ENCODE measurements around the gene ADRA2C.

ADRA2C gene

GRCh38 chr4:3768842-3769641, 2.9 kb downstream of the ADRA2C start:
- in situ Hi-C loops (cut with HindIII; ENCODE audit: low pct_unique_long_range_greater_than_20kb, low sequenced_read_pairs) = no loop called here

GRCh38 chr4:3769642-3770184, 3.5 kb downstream of the ADRA2C start:
- in situ Hi-C loops (cut with HindIII; ENCODE audit: low pct_unique_long_range_greater_than_20kb, low sequenced_read_pairs) = no loop called here
- DNase-seq (ENCODE audit: low read depth in 1 of 2, low spot score in 1 of 2) = no peak
- TF ChIP-seq JUND (IDR thresholded peaks at IDR 0.05; ENCODE audit: low read depth) = no peak

More at GRCh38 chr4:3768842-3769641, 2.9 kb downstream of the ADRA2C start:
- no peak for DNase-seq (ENCODE audit: low read depth in 1 of 2, low spot score in 1 of 2)
- TF ChIP-seq JUND (IDR thresholded peaks at IDR 0.05; ENCODE audit: low read depth) = no peak

GRCh38 chr4:3770323-3771163, 4.4 kb downstream of the ADRA2C start:
- in situ Hi-C loops (cut with HindIII; ENCODE audit: low pct_unique_long_range_greater_than_20kb, low sequenced_read_pairs) = no loop called here
- no peak for DNase-seq (ENCODE audit: low read depth in 1 of 2, low spot score in 1 of 2)
- no peak for TF ChIP-seq JUND (IDR thresholded peaks at IDR 0.05; ENCODE audit: low read depth)

GRCh38 chr4:3771164-3771809, 5.1 kb downstream of the ADRA2C start:
- DNase-seq (ENCODE audit: low read depth in 1 of 2, low spot score in 1 of 2) = no peak
- TF ChIP-seq JUND (IDR thresholded peaks at IDR 0.05; ENCODE audit: low read depth) = no peak
- in situ Hi-C loops (cut with HindIII; ENCODE audit: low pct_unique_long_range_greater_than_20kb, low sequenced_read_pairs) = no loop called here

- TF ChIP-seq JUND (IDR thresholded peaks at IDR 0.05; ENCODE audit: low read depth) = no peak
- in situ Hi-C loops (cut with HindIII; ENCODE audit: low pct_unique_long_range_greater_than_20kb, low sequenced_read_pairs) = no loop called here
- no peak for DNase-seq (ENCODE audit: low read depth in 1 of 2, low spot score in 1 of 2)
Observed at GRCh38 chr4:3771939-3772495, 5.8 kb downstream of the ADRA2C start.

GRCh38 chr4:3772632-3773031, 6.4 kb downstream of the ADRA2C start:
- in situ Hi-C loops (cut with HindIII; ENCODE audit: low pct_unique_long_range_greater_than_20kb, low sequenced_read_pairs) = no loop called here
- no peak for TF ChIP-seq JUND (IDR thresholded peaks at IDR 0.05; ENCODE audit: low read depth)
- DNase-seq (ENCODE audit: low read depth in 1 of 2, low spot score in 1 of 2) = peak in 1 of 2 experiments; percentile 33

- in situ Hi-C loops (cut with HindIII; ENCODE audit: low pct_unique_long_range_greater_than_20kb, low sequenced_read_pairs) = no loop called here
- DNase-seq (ENCODE audit: low read depth in 1 of 2, low spot score in 1 of 2) = no peak
Observed at GRCh38 chr4:3773552-3774001, 7.4 kb downstream of the ADRA2C start.

GRCh38 chr4:3774253-3774883, 8.2 kb downstream of the ADRA2C start:
- in situ Hi-C loops (cut with HindIII; ENCODE audit: low pct_unique_long_range_greater_than_20kb, low sequenced_read_pairs) = no loop called here
- DNase-seq (ENCODE audit: low read depth in 1 of 2, low spot score in 1 of 2) = no peak
- TF ChIP-seq JUND (IDR thresholded peaks at IDR 0.05; ENCODE audit: low read depth) = no peak

More at GRCh38 chr4:3773552-3774001, 7.4 kb downstream of the ADRA2C start:
- TF ChIP-seq JUND (IDR thresholded peaks at IDR 0.05; ENCODE audit: low read depth) = no peak

GRCh38 chr4:3775005-3775404, 8.8 kb downstream of the ADRA2C start:
- TF ChIP-seq JUND (IDR thresholded peaks at IDR 0.05; ENCODE audit: low read depth) = no peak
- in situ Hi-C loops (cut with HindIII; ENCODE audit: low pct_unique_long_range_greater_than_20kb, low sequenced_read_pairs) = no loop called here
- no peak for DNase-seq (ENCODE audit: low read depth in 1 of 2, low spot score in 1 of 2)

GRCh38 chr4:3775576-3775975, 9.4 kb downstream of the ADRA2C start:
- in situ Hi-C loops (cut with HindIII; ENCODE audit: low pct_unique_long_range_greater_than_20kb, low sequenced_read_pairs) = no loop called here
- no peak for DNase-seq (ENCODE audit: low read depth in 1 of 2, low spot score in 1 of 2)
- TF ChIP-seq JUND (IDR thresholded peaks at IDR 0.05; ENCODE audit: low read depth) = no peak

GRCh38 chr4:3776166-3777032, 10.2 kb downstream of the ADRA2C start:
- no peak for TF ChIP-seq JUND (IDR thresholded peaks at IDR 0.05; ENCODE audit: low read depth)
- DNase-seq (ENCODE audit: low read depth in 1 of 2, low spot score in 1 of 2) = no peak
- in situ Hi-C loops (cut with HindIII; ENCODE audit: low pct_unique_long_range_greater_than_20kb, low sequenced_read_pairs) = no loop called here

Data from T47D (cell line).